Liver (tissue), 9 donors: Measurements from ENCODE around the gene HLA-DQB1. TPM values are rescaled to one million over a fixed set of nuclear protein-coding genes. Genes with fewer than 3 reads are reported as not detected.

Experiments
- DNase-seq: peaks from one replicate; pipeline ENCODE4 v3.0.0-alpha.2; 2017; ENCODE audit warnings: low spot score
- H3K27ac ChIP-seq, 2 donors: one replicate each; pipeline ENCODE4 v1.7.0; 2013; ENCODE audit warnings: inconsistent platforms in 2 of 2, low read length in 2 of 2, control low read depth in 1 of 2, low read depth in 1 of 2, mild to moderate bottlenecking in 1 of 2
- H3K27me3 ChIP-seq, 4 donors: one replicate each; pipeline versions ENCODE4 v1.6.1 to v1.7.0; 2013; ENCODE audit warnings: low read length in 3 of 4, inconsistent platforms in 1 of 4, mild to moderate bottlenecking in 1 of 4, moderate library complexity in 1 of 4; ENCODE audit not compliant: control insufficient read depth in 4 of 4, insufficient read depth in 4 of 4
- H3K36me3 ChIP-seq, 4 donors: one replicate each; pipeline versions ENCODE4 v1.6.1 to v1.7.0; 2013; ENCODE audit warnings: low read length in 3 of 4, mild to moderate bottlenecking in 3 of 4, low read depth in 1 of 4, moderate library complexity in 1 of 4; ENCODE audit not compliant: control insufficient read depth in 4 of 4, insufficient read depth in 3 of 4
- H3K4me1 ChIP-seq, 4 donors: one replicate each; pipeline versions ENCODE4 v1.6.1 to v1.7.0; 2013; ENCODE audit warnings: low read length in 3 of 4, mild to moderate bottlenecking in 3 of 4, moderate library complexity in 1 of 4; ENCODE audit not compliant: control insufficient read depth in 4 of 4, insufficient read depth in 4 of 4
- H3K4me3 ChIP-seq, 3 donors: one replicate each; pipeline versions ENCODE4 v1.6.1 to v1.7.0; 2013; ENCODE audit warnings: low read length in 3 of 3, control low read depth in 1 of 3, low read depth in 1 of 3, mild to moderate bottlenecking in 1 of 3
- H3K9ac ChIP-seq, 2 donors: one replicate each; pipeline ENCODE4 v1.7.0; 2013; ENCODE audit warnings: low read length in 2 of 2, mild to moderate bottlenecking in 2 of 2, moderate library complexity in 2 of 2, control low read depth in 1 of 2, low read depth in 1 of 2
- H3K9me3 ChIP-seq, 4 donors: one replicate each; pipeline versions ENCODE4 v1.6.1 to v1.7.0; 2013; ENCODE audit warnings: low read length in 3 of 4; ENCODE audit not compliant: control insufficient read depth in 4 of 4
- EGR1 ChIP-seq, 2 donors: IDR thresholded peaks; 2 replicates each; pipeline ENCODE4 v1.6.1; 2016 to 2018; ENCODE audit warnings: antibody characterized with exemption in 2 of 2, low read depth in 2 of 2
- FOXA1 ChIP-seq: IDR thresholded peaks from 2 replicates; pipeline ENCODE4 v1.6.1; 2016; ENCODE audit warnings: antibody characterized with exemption
- FOXA2 ChIP-seq: IDR thresholded peaks from 2 replicates; pipeline ENCODE4 v1.6.1; 2016; ENCODE audit warnings: antibody characterized with exemption
- GABPA ChIP-seq, 2 donors: IDR thresholded peaks in 1 of 2; conservative IDR thresholded peaks in 1 of 2; 2 replicates each; pipeline ENCODE4 v1.6.1; 2016; ENCODE audit warnings: antibody characterized with exemption in 2 of 2, mild to moderate bottlenecking in 1 of 2, moderate library complexity in 1 of 2
- HNF4A ChIP-seq, 2 donors: conservative IDR thresholded peaks; 2 replicates each; pipeline ENCODE4 v1.6.1; 2016; ENCODE audit warnings: antibody characterized with exemption in 2 of 2, mild to moderate bottlenecking in 2 of 2
- JUND ChIP-seq, 2 donors: IDR thresholded peaks; 2 replicates each; pipeline ENCODE4 v1.6.1; 2016; ENCODE audit warnings: antibody characterized with exemption in 2 of 2
- NR2F2 ChIP-seq: IDR thresholded peaks from 2 replicates; pipeline ENCODE4 v1.6.1; 2016; ENCODE audit warnings: antibody characterized with exemption
- RAD21 ChIP-seq, 2 donors: IDR thresholded peaks; 2 replicates each; pipeline ENCODE4 v1.6.1; 2016; ENCODE audit warnings: antibody characterized with exemption in 2 of 2, mild to moderate bottlenecking in 2 of 2
- RXRA ChIP-seq, 2 donors: IDR thresholded peaks; 2 replicates each; pipeline ENCODE4 v1.6.1; 2017 to 2018; ENCODE audit warnings: antibody characterized with exemption in 2 of 2, mild to moderate bottlenecking in 1 of 2
- SP1 ChIP-seq: IDR thresholded peaks from 2 replicates; pipeline ENCODE4 v1.6.1; 2018; ENCODE audit warnings: antibody characterized with exemption, mild to moderate bottlenecking
- TAF1 ChIP-seq: conservative IDR thresholded peaks from 2 replicates; pipeline ENCODE4 v1.6.1; 2016; ENCODE audit warnings: antibody characterized with exemption, mild to moderate bottlenecking
- YY1 ChIP-seq: IDR thresholded peaks from 2 replicates; pipeline ENCODE4 v1.6.1; 2016; ENCODE audit warnings: antibody characterized with exemption, mild to moderate bottlenecking
- WGBS: extraction: QIAGEN DNeasy Blood & Tissue Kit; methylation state at CpG from one replicate; pipeline ENCODE4 v1.1.7; 2013; 5-methylcytosine and 5-hydroxymethylcytosine counted together
- polyA plus RNA-seq, 2 donors: library from polyadenylated mRNA; stranded (reverse) in 1 of 2; unstranded in 1 of 2; fragments of 200-250 nt in 1 of 2; fragments of >200 nt in 1 of 2; fragmentation: Nextera tagmentation in 1 of 2; extraction: Ambion mirVana in 1 of 2; gene quantifications; one replicate each; pipeline versions ENCODE4 v1.2.1 to v1.2.3, GENCODE V29; 2013 to 2015
- total RNA-seq, 2 donors: library from RNA; depleted of rRNA; stranded (reverse); fragments of >200 nt; gene quantifications; one replicate each; pipeline ENCODE4 v1.2.3, GENCODE V29; 2014
- TF ChIP-seq, protein P1 (sequence below): IDR thresholded peaks from 2 replicates; pipeline ENCODE4 v1.6.1; 2016; ENCODE audit warnings: antibody characterized with exemption, mild to moderate bottlenecking
- TF ChIP-seq, protein P2 (sequence below): IDR thresholded peaks from 2 replicates; pipeline ENCODE4 v1.6.1; 2016; ENCODE audit warnings: antibody characterized with exemption
- TF ChIP-seq, protein P3 (sequence below): IDR thresholded peaks from 2 replicates; pipeline ENCODE4 v1.6.1; 2016; ENCODE audit warnings: antibody characterized with exemption
- TF ChIP-seq, protein P4 (sequence below): IDR thresholded peaks from 2 replicates; pipeline ENCODE4 v1.6.1; 2016; ENCODE audit warnings: antibody characterized with exemption
- TF ChIP-seq, protein P5 (sequence below): fragments of 150-350 bp; IDR thresholded peaks from 2 replicates; pipeline ENCODE4 v1.5.1; 2017; ENCODE audit warnings: improper control_type of control experiment, low read depth, low read length; ENCODE audit not compliant: missing input control
- donor health status: healthy.
- donor health status: healthy.
- donor health status: healthy.
- donor health status: healthy.
- donor health status: healthy.

The HLA-DQB1 gene
- total and polyA plus RNA-seq, 4 donors = 1.9 to 12.4 (median 7.3) TPM

DNA sequence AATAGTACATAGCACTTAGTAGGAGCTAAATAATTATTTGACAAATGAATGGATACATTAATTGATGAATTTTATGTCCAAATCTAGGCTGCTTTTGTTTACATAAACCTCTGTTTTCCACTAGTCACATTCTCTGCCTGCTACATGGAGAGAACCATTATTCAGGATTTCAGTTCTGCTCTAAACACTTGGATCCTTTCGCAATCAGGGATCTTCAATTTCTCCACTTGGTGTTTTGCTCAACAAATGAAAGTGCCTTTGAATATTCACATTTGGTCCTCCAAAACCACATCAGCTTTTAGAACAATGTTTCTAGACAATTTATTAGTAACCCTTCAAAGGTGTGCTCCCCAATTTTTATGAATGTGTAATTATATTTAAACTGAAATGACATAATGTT, 30.6 kb upstream of the HLA-DQB1 start:
- Histone ChIP-seq H3K4me1 (no peaks in the 10 kb centered on the region), H3K27ac (no peak overlapping the region), H3K27me3 (peaks cover 0 to 15% (median 0%) of the 10 kb centered on the region in 4 donors), H3K36me3 (no peaks in the 10 kb centered on the region), H3K9me3 (no peaks in the 10 kb centered on the region), H3K9ac (no peak overlapping the region), H3K4me3 (no peak overlapping the region)
- WGBS = 85% methylated on average over 1 of the region's 1 CpG
- no peak for TF ChIP-seq FOXA2
- TF ChIP-seq SP1 = no peak
- no peak for TF ChIP-seq HNF4A (conservative IDR thresholded peaks at IDR 0.05)
- TF ChIP-seq, protein P1, sequence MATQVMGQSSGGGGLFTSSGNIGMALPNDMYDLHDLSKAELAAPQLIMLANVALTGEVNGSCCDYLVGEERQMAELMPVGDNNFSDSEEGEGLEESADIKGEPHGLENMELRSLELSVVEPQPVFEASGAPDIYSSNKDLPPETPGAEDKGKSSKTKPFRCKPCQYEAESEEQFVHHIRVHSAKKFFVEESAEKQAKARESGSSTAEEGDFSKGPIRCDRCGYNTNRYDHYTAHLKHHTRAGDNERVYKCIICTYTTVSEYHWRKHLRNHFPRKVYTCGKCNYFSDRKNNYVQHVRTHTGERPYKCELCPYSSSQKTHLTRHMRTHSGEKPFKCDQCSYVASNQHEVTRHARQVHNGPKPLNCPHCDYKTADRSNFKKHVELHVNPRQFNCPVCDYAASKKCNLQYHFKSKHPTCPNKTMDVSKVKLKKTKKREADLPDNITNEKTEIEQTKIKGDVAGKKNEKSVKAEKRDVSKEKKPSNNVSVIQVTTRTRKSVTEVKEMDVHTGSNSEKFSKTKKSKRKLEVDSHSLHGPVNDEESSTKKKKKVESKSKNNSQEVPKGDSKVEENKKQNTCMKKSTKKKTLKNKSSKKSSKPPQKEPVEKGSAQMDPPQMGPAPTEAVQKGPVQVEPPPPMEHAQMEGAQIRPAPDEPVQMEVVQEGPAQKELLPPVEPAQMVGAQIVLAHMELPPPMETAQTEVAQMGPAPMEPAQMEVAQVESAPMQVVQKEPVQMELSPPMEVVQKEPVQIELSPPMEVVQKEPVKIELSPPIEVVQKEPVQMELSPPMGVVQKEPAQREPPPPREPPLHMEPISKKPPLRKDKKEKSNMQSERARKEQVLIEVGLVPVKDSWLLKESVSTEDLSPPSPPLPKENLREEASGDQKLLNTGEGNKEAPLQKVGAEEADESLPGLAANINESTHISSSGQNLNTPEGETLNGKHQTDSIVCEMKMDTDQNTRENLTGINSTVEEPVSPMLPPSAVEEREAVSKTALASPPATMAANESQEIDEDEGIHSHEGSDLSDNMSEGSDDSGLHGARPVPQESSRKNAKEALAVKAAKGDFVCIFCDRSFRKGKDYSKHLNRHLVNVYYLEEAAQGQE = no peak
- no peak for TF ChIP-seq RXRA (IDR thresholded peaks at IDR 0.05)
- TF ChIP-seq GABPA (IDR thresholded peaks at IDR 0.05 in 1 of 2, conservative IDR thresholded peaks at IDR 0.05 in 1 of 2) = no peak
- no peak for TF ChIP-seq JUND (IDR thresholded peaks at IDR 0.05)
- TF ChIP-seq, protein P2, sequence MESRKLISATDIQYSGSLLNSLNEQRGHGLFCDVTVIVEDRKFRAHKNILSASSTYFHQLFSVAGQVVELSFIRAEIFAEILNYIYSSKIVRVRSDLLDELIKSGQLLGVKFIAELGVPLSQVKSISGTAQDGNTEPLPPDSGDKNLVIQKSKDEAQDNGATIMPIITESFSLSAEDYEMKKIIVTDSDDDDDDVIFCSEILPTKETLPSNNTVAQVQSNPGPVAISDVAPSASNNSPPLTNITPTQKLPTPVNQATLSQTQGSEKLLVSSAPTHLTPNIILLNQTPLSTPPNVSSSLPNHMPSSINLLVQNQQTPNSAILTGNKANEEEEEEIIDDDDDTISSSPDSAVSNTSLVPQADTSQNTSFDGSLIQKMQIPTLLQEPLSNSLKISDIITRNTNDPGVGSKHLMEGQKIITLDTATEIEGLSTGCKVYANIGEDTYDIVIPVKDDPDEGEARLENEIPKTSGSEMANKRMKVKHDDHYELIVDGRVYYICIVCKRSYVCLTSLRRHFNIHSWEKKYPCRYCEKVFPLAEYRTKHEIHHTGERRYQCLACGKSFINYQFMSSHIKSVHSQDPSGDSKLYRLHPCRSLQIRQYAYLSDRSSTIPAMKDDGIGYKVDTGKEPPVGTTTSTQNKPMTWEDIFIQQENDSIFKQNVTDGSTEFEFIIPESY = no peak
- TF ChIP-seq, protein P3, sequence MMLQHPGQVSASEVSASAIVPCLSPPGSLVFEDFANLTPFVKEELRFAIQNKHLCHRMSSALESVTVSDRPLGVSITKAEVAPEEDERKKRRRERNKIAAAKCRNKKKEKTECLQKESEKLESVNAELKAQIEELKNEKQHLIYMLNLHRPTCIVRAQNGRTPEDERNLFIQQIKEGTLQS = no peak
- TF ChIP-seq TAF1 = no peak
- no peak for TF ChIP-seq NR2F2
- TF ChIP-seq EGR1 (IDR thresholded peaks at IDR 0.05; ENCODE audit: low read depth in 2 of 2) = no peak
- TF ChIP-seq, protein P4, sequence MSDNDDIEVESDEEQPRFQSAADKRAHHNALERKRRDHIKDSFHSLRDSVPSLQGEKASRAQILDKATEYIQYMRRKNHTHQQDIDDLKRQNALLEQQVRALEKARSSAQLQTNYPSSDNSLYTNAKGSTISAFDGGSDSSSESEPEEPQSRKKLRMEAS = no peak
- no peak for DNase-seq

DNA sequence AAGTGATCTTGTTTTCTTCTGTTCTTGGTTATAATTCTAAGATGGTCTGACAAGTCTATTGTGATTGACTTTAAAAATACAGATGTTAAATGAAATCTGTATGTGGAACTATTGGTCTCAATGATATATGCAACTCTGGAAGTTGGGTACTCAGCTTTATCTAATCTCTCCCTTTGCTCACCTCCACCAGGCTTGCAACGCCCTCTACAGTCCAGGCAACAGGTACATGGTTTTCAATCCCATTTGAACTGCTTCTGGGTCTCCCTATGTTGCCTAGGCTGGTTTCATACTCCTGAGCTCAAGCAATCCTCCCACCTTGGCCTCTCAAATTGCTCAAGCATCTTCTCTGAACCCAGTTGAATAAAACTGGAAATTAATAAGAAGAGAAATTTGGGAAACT, 25.6 kb upstream of the HLA-DQB1 start:
- DNase-seq = no peak
- Histone ChIP-seq H3K9me3 (no peaks in the 10 kb centered on the region), H3K9ac (no peak overlapping the region), H3K36me3 (no peaks in the 10 kb centered on the region), H3K27ac (no peak overlapping the region), H3K4me3 (no peak overlapping the region), H3K4me1 (no peaks in the 10 kb centered on the region), H3K27me3 (no peaks in the 10 kb centered on the region)
- no peak for TF ChIP-seq TAF1
- TF ChIP-seq GABPA (IDR thresholded peaks at IDR 0.05 in 1 of 2, conservative IDR thresholded peaks at IDR 0.05 in 1 of 2) = no peak
- TF ChIP-seq, protein P2 = no peak
- TF ChIP-seq, protein P3 = no peak
- no peak for TF ChIP-seq EGR1 (IDR thresholded peaks at IDR 0.05; ENCODE audit: low read depth in 2 of 2)
- peak; percentile 12 to 27 for TF ChIP-seq RAD21 (IDR thresholded peaks at IDR 0.05)
- no peak for TF ChIP-seq FOXA1
- TF ChIP-seq SP1 = no peak
- TF ChIP-seq YY1 = no peak
- TF ChIP-seq NR2F2 = no peak
- TF ChIP-seq, protein P4 = no peak
- TF ChIP-seq, protein P5, sequence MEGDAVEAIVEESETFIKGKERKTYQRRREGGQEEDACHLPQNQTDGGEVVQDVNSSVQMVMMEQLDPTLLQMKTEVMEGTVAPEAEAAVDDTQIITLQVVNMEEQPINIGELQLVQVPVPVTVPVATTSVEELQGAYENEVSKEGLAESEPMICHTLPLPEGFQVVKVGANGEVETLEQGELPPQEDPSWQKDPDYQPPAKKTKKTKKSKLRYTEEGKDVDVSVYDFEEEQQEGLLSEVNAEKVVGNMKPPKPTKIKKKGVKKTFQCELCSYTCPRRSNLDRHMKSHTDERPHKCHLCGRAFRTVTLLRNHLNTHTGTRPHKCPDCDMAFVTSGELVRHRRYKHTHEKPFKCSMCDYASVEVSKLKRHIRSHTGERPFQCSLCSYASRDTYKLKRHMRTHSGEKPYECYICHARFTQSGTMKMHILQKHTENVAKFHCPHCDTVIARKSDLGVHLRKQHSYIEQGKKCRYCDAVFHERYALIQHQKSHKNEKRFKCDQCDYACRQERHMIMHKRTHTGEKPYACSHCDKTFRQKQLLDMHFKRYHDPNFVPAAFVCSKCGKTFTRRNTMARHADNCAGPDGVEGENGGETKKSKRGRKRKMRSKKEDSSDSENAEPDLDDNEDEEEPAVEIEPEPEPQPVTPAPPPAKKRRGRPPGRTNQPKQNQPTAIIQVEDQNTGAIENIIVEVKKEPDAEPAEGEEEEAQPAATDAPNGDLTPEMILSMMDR = peak; percentile 24
- WGBS = 0% methylated on average over 1 of the region's 1 CpG
